ENCODE results near the gene PDHX. TPM values are rescaled to one million over a fixed set of nuclear protein-coding genes. Genes with fewer than 3 reads are reported as not detected.

PDHX gene
- total RNA-seq = 10 to 100 TPM; 34.5 to 35.5 TPM

DNA sequence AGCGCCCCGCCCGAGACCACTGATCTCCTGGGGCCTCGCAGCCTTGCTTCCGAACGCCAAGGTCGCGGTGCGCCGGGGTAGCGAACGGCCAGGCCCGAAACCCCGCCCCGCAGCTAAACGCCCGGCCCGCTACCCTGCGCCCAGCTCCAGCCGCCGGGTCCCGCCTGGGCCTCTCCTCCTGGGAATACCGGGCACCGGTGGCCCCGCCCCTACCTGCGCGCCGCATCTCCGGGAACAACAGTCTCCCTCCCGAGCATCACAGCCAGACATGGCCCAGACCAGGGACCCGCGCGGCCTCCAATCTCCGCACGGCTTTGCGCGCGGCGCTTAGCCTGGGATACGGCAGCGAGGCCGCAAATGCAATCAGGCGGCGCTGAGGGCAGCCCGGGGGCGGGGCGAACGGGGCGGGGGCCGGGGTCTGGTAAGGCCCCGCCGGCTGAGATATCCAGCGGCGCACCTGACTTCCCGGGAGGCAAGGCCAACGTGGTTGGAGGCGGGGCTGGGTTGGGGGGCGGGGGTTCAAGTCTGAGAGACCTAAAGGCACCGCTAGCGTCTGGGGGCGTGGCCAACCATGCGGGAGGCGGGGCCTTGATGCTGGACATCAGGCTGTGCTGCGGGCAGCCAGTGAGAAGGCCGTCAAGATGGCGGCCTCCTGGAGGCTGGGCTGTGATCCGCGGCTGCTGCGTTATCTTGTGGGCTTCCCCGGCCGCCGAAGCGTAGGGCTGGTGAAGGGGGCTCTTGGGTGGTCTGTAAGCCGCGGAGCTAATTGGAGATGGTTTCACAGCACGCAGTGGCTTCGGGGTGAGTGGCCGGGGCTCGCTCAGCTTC, at the start of gene PDHX, which contains the start of gene APIP:
Gene PDHX (plus strand): TSS at position 604 of the 828 bp plus-strand sequence. CDS start 38 bp downstream, at position 642.
Gene APIP (minus strand): TSS at position 365 of the 828 bp plus-strand sequence. CDS start 95 bp downstream, at position 270.
- CTCF ChIA-PET = interaction anchor here (0.6 to 3.1 kb wide), 9 partner anchors 10 to 569 kb away, joined by 3 to 20 read pairs (median 3); partner anchors contain the start of gene CD44
- peak within 1 kb of the TSS; percentile 91 for H3K4me3 Mint-ChIP-seq
- no peaks in the 10 kb centered on the region for H3K9me3 Mint-ChIP-seq
- H3K27me3 Mint-ChIP-seq = no peaks in the 10 kb centered on the region
- H3K36me3 Mint-ChIP-seq = peaks cover 11% of the 10 kb centered on the region
- peak; percentile 98 for DNase-seq
- intact Hi-C loops (cut with micrococcal nuclease) = loop anchor here (1.0 to 5.0 kb wide), 6 partner anchors 231 to 865 kb away; partner anchors contain the start of gene CAPRIN1
- H3K27ac Mint-ChIP-seq = peak within 1 kb of the TSS; percentile 88
- peaks cover 37% of the 10 kb centered on the region for H3K4me1 Mint-ChIP-seq (ENCODE audit: low read depth)
- POLR2A ChIA-PET = interaction anchor here (0.8 to 0.9 kb wide), 2 partner anchors 13 to 266 kb away, joined by 3 to 4 read pairs; no protein-coding TSS in a partner anchor

DNA sequence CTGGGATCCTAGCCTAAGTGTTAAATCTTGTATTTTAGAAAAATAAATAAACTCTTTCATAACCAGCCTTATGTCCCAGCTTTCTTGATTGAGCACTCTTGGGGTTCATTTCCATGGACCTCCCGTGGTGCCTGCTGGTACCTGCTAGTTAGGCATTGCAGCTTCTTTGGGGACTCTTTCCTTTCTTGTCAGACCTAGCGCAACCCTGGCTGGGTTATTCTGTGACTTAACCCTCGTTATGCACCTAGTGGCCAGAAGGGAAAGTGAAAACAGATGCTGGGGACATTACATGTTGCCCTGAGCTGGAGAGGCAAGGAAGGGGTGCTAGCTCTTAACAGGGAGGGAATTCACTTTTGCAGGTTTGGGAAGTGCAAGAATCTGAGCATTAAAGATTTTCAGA, 47.0 kb upstream of the PDHX start:
- POLR2A ChIA-PET = no interaction called here
- Mint-ChIP-seq H3K4me3 (no peak overlapping the region), H3K36me3 (peaks cover 2% of the 10 kb centered on the region), H3K27ac (no peak overlapping the region), H3K4me1 (ENCODE audit: low read depth) (no peaks in the 10 kb centered on the region), H3K27me3 (no peaks in the 10 kb centered on the region), H3K9me3 (no peaks in the 10 kb centered on the region)
- DNase-seq = no peak
- intact Hi-C loops (cut with micrococcal nuclease) = no loop called here
- CTCF ChIA-PET = interaction anchor here (0.6 to 1.2 kb wide), 2 partner anchors 282 to 287 kb away, joined by 3 read pairs; no protein-coding TSS in a partner anchor

GRCh38 chr11:34870548-34871196, 45.7 kb upstream of the PDHX start:
- intact Hi-C loops (cut with micrococcal nuclease) = no loop called here
- DNase-seq = no peak
- no peak overlapping the region for H3K4me3 Mint-ChIP-seq
- H3K36me3 Mint-ChIP-seq = peaks cover 2% of the 10 kb centered on the region
- no peaks in the 10 kb centered on the region for H3K27me3 Mint-ChIP-seq
- no peak overlapping the region for H3K27ac Mint-ChIP-seq
- H3K9me3 Mint-ChIP-seq = no peaks in the 10 kb centered on the region
- H3K4me1 Mint-ChIP-seq (ENCODE audit: low read depth) = no peaks in the 10 kb centered on the region
- POLR2A ChIA-PET = no interaction called here
- CTCF ChIA-PET = no interaction called here

DNA sequence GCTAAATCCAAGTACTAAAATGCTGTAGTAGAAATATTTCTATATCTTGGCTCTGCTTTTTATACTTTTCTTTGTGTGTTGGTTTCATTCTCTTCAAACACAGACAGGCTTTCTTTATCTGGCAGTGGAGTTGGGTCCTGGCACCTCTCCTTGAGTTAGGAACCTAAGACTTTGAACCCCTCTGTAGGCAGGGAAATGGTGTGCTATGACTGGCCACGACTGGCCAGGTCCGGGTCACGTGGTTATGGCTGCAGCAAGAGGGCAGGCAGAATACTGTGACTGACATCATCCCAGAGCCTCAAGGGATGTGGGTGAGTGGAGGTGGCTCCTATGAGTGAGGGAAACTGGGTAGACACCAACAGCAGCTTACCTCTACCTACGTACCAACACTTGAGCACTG, 42.2 kb upstream of the PDHX start:
- no peak overlapping the region for H3K27ac Mint-ChIP-seq
- DNase-seq = no peak
- no peaks in the 10 kb centered on the region for H3K27me3 Mint-ChIP-seq
- POLR2A ChIA-PET = no interaction called here
- CTCF ChIA-PET = no interaction called here
- no peak overlapping the region for H3K4me3 Mint-ChIP-seq
- H3K36me3 Mint-ChIP-seq = peaks cover 2% of the 10 kb centered on the region
- intact Hi-C loops (cut with micrococcal nuclease) = no loop called here
- no peaks in the 10 kb centered on the region for H3K9me3 Mint-ChIP-seq
- no peaks in the 10 kb centered on the region for H3K4me1 Mint-ChIP-seq (ENCODE audit: low read depth)

- Mint-ChIP-seq H3K4me1 (ENCODE audit: low read depth) (no peaks in the 10 kb centered on the region), H3K9me3 (no peaks in the 10 kb centered on the region), H3K4me3 (no peak overlapping the region), H3K27ac (no peak overlapping the region), H3K36me3 (peaks cover 10% of the 10 kb centered on the region), H3K27me3 (no peaks in the 10 kb centered on the region)
- DNase-seq = no peak
- ChIA-PET POLR2A (no interaction called here), CTCF (no interaction called here)
- intact Hi-C loops (cut with micrococcal nuclease) = no loop called here
Measured at GRCh38 chr11:34877375-34877975, 38.9 kb upstream of the PDHX start.

- intact Hi-C loops (cut with micrococcal nuclease) = no loop called here
- H3K27me3 Mint-ChIP-seq = no peaks in the 10 kb centered on the region
Measured at GRCh38 chr11:34881900-34882299, 34.5 kb upstream of the PDHX start.

GRCh38 chr11:34886609-34887008, 29.8 kb upstream of the PDHX start:
- Mint-ChIP-seq H3K4me3 (no peak overlapping the region), H3K4me1 (ENCODE audit: low read depth) (no peaks in the 10 kb centered on the region), H3K36me3 (peaks cover 18% of the 10 kb centered on the region), H3K27me3 (no peaks in the 10 kb centered on the region), H3K27ac (no peak overlapping the region), H3K9me3 (no peaks in the 10 kb centered on the region)
- ChIA-PET CTCF (interaction anchor here (1.5 kb wide), 1 partner anchor 300 kb away, joined by 14 read pairs; no protein-coding TSS in a partner anchor), POLR2A (no interaction called here)
- DNase-seq = no peak
- intact Hi-C loops (cut with micrococcal nuclease) = no loop called here

More at GRCh38 chr11:34881900-34882299, 34.5 kb upstream of the PDHX start:
- H3K36me3 Mint-ChIP-seq = peaks cover 18% of the 10 kb centered on the region
- H3K9me3 Mint-ChIP-seq = no peaks in the 10 kb centered on the region
- no peak overlapping the region for H3K4me3 Mint-ChIP-seq
- ChIA-PET CTCF (no interaction called here), POLR2A (interaction anchor here (0.7 kb wide), 1 partner anchor 352 kb away, joined by 3 read pairs; no protein-coding TSS in a partner anchor)
- DNase-seq = no peak
- H3K27ac Mint-ChIP-seq = no peak overlapping the region
- H3K4me1 Mint-ChIP-seq (ENCODE audit: low read depth) = no peaks in the 10 kb centered on the region

DNA sequence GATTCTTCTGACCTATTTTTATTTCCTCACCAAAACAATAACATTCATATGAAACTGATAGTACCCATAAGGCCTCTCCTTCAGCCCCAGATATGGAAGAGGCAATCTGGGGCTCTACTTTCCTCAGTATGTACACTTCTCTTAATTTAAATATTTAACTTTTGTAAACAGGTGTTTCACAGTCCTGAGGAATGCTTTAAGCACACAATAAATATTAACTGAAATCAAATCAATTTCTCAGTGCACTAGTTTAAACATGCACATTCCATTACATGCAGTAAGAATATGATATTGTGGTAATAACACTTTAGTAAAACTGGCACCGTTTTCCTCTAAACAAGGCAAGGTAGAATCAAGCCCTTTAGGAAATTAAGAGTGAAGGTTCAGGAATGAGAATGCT, 29.2 kb upstream of the PDHX start:
- no peak for DNase-seq
- CTCF ChIA-PET = interaction anchor here (1.5 kb wide), 1 partner anchor 301 kb away, joined by 14 read pairs; no protein-coding TSS in a partner anchor
- no peak overlapping the region for H3K4me3 Mint-ChIP-seq
- no peaks in the 10 kb centered on the region for H3K9me3 Mint-ChIP-seq
- H3K36me3 Mint-ChIP-seq = peaks cover 12% of the 10 kb centered on the region
- intact Hi-C loops (cut with micrococcal nuclease) = no loop called here
- H3K27me3 Mint-ChIP-seq = no peaks in the 10 kb centered on the region
- POLR2A ChIA-PET = no interaction called here
- H3K4me1 Mint-ChIP-seq (ENCODE audit: low read depth) = no peaks in the 10 kb centered on the region
- H3K27ac Mint-ChIP-seq = no peak overlapping the region

DNA sequence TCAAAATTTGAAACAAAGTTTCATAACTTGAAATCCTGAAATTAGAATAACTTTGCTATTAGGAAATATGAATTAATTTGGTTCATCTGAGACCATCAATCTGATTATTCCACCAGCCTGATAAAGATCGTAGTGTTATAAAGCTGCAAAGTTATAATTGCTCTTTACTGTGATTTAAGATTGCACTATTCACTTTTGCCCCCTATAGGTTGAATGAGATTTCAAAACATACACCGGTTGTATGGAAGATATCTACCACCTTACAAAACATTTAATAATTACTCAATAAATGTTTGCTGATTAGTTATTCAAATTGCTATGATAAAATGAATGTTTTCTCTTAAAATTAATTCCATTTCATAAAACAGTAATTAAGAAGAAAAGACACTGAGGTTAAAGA, 26.3 kb upstream of the PDHX start:
- no peaks in the 10 kb centered on the region for H3K27me3 Mint-ChIP-seq
- H3K9me3 Mint-ChIP-seq = no peaks in the 10 kb centered on the region
- no peak for DNase-seq
- intact Hi-C loops (cut with micrococcal nuclease) = no loop called here
- peaks cover 3% of the 10 kb centered on the region for H3K36me3 Mint-ChIP-seq
- POLR2A ChIA-PET = no interaction called here
- no peak overlapping the region for H3K4me3 Mint-ChIP-seq
- no peaks in the 10 kb centered on the region for H3K4me1 Mint-ChIP-seq (ENCODE audit: low read depth)
- CTCF ChIA-PET = interaction anchor here (1.5 to 2.8 kb wide), 4 partner anchors 303 to 398 kb away, joined by 3 to 24 read pairs (median 4); partner anchors contain the start of gene ELF5
- no peak overlapping the region for H3K27ac Mint-ChIP-seq

GRCh38 chr11:34890812-34891211, 25.6 kb upstream of the PDHX start:
- intact Hi-C loops (cut with micrococcal nuclease) = loop anchor here (1.0 kb wide), 1 partner anchor 305 kb away; no protein-coding TSS in a partner anchor
- no peaks in the 10 kb centered on the region for H3K4me1 Mint-ChIP-seq (ENCODE audit: low read depth)
- H3K9me3 Mint-ChIP-seq = no peaks in the 10 kb centered on the region
- ChIA-PET CTCF (interaction anchor here (1.0 to 3.1 kb wide), 4 partner anchors 15 to 378 kb away, joined by 3 to 38 read pairs (median 5); no protein-coding TSS in a partner anchor), POLR2A (no interaction called here)
- H3K27me3 Mint-ChIP-seq = no peaks in the 10 kb centered on the region
- no peak for DNase-seq
- H3K36me3 Mint-ChIP-seq = peaks cover 3% of the 10 kb centered on the region
- H3K27ac Mint-ChIP-seq = no peak overlapping the region
- H3K4me3 Mint-ChIP-seq = no peak overlapping the region

GRCh38 chr11:34891611-34892010, 24.8 kb upstream of the PDHX start:
- no peaks in the 10 kb centered on the region for H3K4me1 Mint-ChIP-seq (ENCODE audit: low read depth)
- ChIA-PET CTCF (interaction anchor here (0.7 to 3.1 kb wide), 6 partner anchors 16 to 521 kb away, joined by 3 to 38 read pairs (median 4); no protein-coding TSS in a partner anchor), POLR2A (no interaction called here)
- intact Hi-C loops (cut with micrococcal nuclease) = loop anchor here (1.0 kb wide), 1 partner anchor 305 kb away; no protein-coding TSS in a partner anchor
- H3K36me3 Mint-ChIP-seq = peaks cover 9% of the 10 kb centered on the region
- peaks cover 7% of the 10 kb centered on the region for H3K9me3 Mint-ChIP-seq
- no peak for DNase-seq
- no peak overlapping the region for H3K27ac Mint-ChIP-seq
- H3K4me3 Mint-ChIP-seq = no peak overlapping the region
- no peaks in the 10 kb centered on the region for H3K27me3 Mint-ChIP-seq

DNA sequence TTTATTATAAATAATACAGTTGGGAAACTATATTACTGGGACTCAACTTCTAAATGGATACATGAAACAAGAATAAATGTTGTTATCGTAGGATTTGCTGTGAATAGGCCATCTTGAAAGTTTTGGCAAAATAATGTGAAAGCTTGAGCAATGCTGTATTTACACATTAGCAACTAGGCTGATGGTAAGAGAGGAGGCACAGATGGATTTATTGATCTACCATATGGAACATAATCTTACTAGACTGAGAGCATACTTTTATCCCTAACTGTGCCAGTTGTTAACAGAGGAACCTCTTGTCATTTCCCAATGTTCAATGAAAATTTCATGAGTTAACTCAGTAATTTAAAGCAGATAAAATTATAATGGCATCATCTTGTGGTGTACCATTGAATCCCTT, 23.0 kb upstream of the PDHX start:
- peaks cover 14% of the 10 kb centered on the region for H3K36me3 Mint-ChIP-seq
- peaks cover 20% of the 10 kb centered on the region for H3K9me3 Mint-ChIP-seq
- no peak overlapping the region for H3K27ac Mint-ChIP-seq
- intact Hi-C loops (cut with micrococcal nuclease) = no loop called here
- H3K4me1 Mint-ChIP-seq (ENCODE audit: low read depth) = no peaks in the 10 kb centered on the region
- ChIA-PET CTCF (interaction anchor here (0.7 to 3.1 kb wide), 4 partner anchors 30 to 380 kb away, joined by 3 to 38 read pairs (median 3); partner anchors contain the start of gene ELF5), POLR2A (no interaction called here)
- H3K27me3 Mint-ChIP-seq = no peaks in the 10 kb centered on the region
- H3K4me3 Mint-ChIP-seq = no peak overlapping the region
- no peak for DNase-seq
